C4-2B (cell line): ENCODE data around the gene RPTOR.

Experiments used
- ZFX ChIP-seq: fragments of 450-650 bp; IDR thresholded peaks from 2 replicates; pipeline ENCODE4 v1.6.1; 2017
- TF ChIP-seq, protein P1 (sequence below): fragments of 450-650 bp; conservative IDR thresholded peaks from 2 replicates; pipeline ENCODE4 v1.5.1; 2017; ENCODE audit warnings: mild to moderate bottlenecking

GRCh38 chr17:80861892-80862291 is 317.3 kb downstream of the RPTOR start:
- TF ChIP-seq, protein P1, sequence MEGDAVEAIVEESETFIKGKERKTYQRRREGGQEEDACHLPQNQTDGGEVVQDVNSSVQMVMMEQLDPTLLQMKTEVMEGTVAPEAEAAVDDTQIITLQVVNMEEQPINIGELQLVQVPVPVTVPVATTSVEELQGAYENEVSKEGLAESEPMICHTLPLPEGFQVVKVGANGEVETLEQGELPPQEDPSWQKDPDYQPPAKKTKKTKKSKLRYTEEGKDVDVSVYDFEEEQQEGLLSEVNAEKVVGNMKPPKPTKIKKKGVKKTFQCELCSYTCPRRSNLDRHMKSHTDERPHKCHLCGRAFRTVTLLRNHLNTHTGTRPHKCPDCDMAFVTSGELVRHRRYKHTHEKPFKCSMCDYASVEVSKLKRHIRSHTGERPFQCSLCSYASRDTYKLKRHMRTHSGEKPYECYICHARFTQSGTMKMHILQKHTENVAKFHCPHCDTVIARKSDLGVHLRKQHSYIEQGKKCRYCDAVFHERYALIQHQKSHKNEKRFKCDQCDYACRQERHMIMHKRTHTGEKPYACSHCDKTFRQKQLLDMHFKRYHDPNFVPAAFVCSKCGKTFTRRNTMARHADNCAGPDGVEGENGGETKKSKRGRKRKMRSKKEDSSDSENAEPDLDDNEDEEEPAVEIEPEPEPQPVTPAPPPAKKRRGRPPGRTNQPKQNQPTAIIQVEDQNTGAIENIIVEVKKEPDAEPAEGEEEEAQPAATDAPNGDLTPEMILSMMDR, result peak; percentile 79
- TF ChIP-seq ZFX, result no peak
